Stimulated activated CD8-positive, alpha-beta memory T cell treated with anti-CD3 and anti-CD28 coated beads, Interleukin-2, amount 100 ng/mL, for 1 hour (primary cell): ENCODE data around the gene RLN3.
"Not testable (repeated sequence)": the region's sequence is repeated elsewhere in the genome, so short reads cannot be mapped to it uniquely, and the experiment has no call there.

Experiments
- DNase-seq, 2 donors: peaks; one replicate each; pipeline ENCODE4 v3.0.0-alpha.2; 2020; ENCODE audit warnings: low read depth in 2 of 2

RLN3 gene

GRCh38 chr19:14021474-14021873 lies 6.5 kb upstream of the RLN3 start:
- no peak for DNase-seq

- DNase-seq = no peak
These were observed 5.5 kb upstream of the RLN3 start for GRCh38 chr19:14022469-14022868.

- DNase-seq = no peak
These were observed 4.3 kb upstream of the RLN3 start for GRCh38 chr19:14023404-14024235.

GRCh38 chr19:14026652-14027192 lies 1.2 kb upstream of the RLN3 start:
- DNase-seq = not testable (repeated sequence)

- DNase-seq = no peak
These were observed 953 bp downstream of the RLN3 start for GRCh38 chr19:14028901-14029300.

GRCh38 chr19:14030997-14031718 lies 3.2 kb downstream of the RLN3 start:
- peak; percentile 53 to 72 for DNase-seq

GRCh38 chr19:14031719-14032480 lies 4.0 kb downstream of the RLN3 start, which contains the start of gene IL27RA:
Gene IL27RA (plus strand): TSS chr19:14031762. CDS start chr19:14031873, 111 bp downstream.
- DNase-seq = peak; percentile 54 to 63

- no peak for DNase-seq
These were observed 6.0 kb downstream of the RLN3 start for GRCh38 chr19:14033946-14034345.

GRCh38 chr19:14035159-14035558 lies 7.2 kb downstream of the RLN3 start:
- DNase-seq = not testable (repeated sequence)

GRCh38 chr19:14035706-14036105 lies 7.8 kb downstream of the RLN3 start:
- no peak for DNase-seq

- no peak for DNase-seq
These were observed 11.2 kb downstream of the RLN3 start for GRCh38 chr19:14039181-14039580.

GRCh38 chr19:14042659-14043608 lies 15.0 kb downstream of the RLN3 start:
- not testable (repeated sequence) for DNase-seq

- not testable (repeated sequence) for DNase-seq
These were observed 19.9 kb downstream of the RLN3 start for GRCh38 chr19:14047866-14048265.

GRCh38 chr19:14048443-14049153 lies 20.6 kb downstream of the RLN3 start:
- peak; percentile 62 to 67 for DNase-seq

GRCh38 chr19:14050512-14050911 lies 22.6 kb downstream of the RLN3 start:
- no peak for DNase-seq

GRCh38 chr19:14050961-14051360 lies 23.0 kb downstream of the RLN3 start:
- DNase-seq = not testable (repeated sequence)

- DNase-seq = no peak
These were observed 24.0 kb downstream of the RLN3 start for GRCh38 chr19:14051980-14052379.

GRCh38 chr19:14052470-14052869 lies 24.5 kb downstream of the RLN3 start:
- DNase-seq = no peak

- no peak for DNase-seq
These were observed 25.1 kb downstream of the RLN3 start for GRCh38 chr19:14053032-14053431.

GRCh38 chr19:14053500-14053899 lies 25.6 kb downstream of the RLN3 start:
- DNase-seq = no peak
